ENCODE results near the gene HCFC1R1.

Gene HCFC1R1

GRCh38 chr16:2991566-2992261, 32.0 kb downstream of the HCFC1R1 start:
- DNase-seq = no peak

- DNase-seq = no peak
Measured at GRCh38 chr16:2990891-2991290, 32.9 kb downstream of the HCFC1R1 start.

GRCh38 chr16:2988590-2989099, 35.1 kb downstream of the HCFC1R1 start:
- no peak for DNase-seq

- DNase-seq = no peak
Measured at GRCh38 chr16:2987833-2988232, 35.9 kb downstream of the HCFC1R1 start.

- DNase-seq = no peak
Measured at GRCh38 chr16:2987286-2987685, 36.5 kb downstream of the HCFC1R1 start.

GRCh38 chr16:2986623-2987188, 37.0 kb downstream of the HCFC1R1 start:
- DNase-seq = no peak

GRCh38 chr16:2985893-2986355, 37.8 kb downstream of the HCFC1R1 start:
- DNase-seq = no peak

- DNase-seq = no peak
Measured at GRCh38 chr16:2985462-2985861, 38.3 kb downstream of the HCFC1R1 start.

- DNase-seq = peak; percentile 65
Measured at GRCh38 chr16:2983706-2984136, 40.0 kb downstream of the HCFC1R1 start.

GRCh38 chr16:2982402-2982801, 41.3 kb downstream of the HCFC1R1 start:
- no peak for DNase-seq

GRCh38 chr16:2981899-2982250, 41.9 kb downstream of the HCFC1R1 start:
- no peak for DNase-seq

GRCh38 chr16:2981177-2981898, 42.4 kb downstream of the HCFC1R1 start:
- no peak for DNase-seq

- peak; percentile 79 for DNase-seq
Measured at GRCh38 chr16:2980227-2981176, 43.2 kb downstream of the HCFC1R1 start, which contains the start of gene PKMYT1. Gene PKMYT1 (minus strand): TSS chr16:2980446. CDS start chr16:2979657, 789 bp downstream.

- DNase-seq = no peak
Measured at GRCh38 chr16:2979669-2980226, 44.0 kb downstream of the HCFC1R1 start.

GRCh38 chr16:2977440-2977839, 46.3 kb downstream of the HCFC1R1 start:
- peak; percentile 80 for DNase-seq

- no peak for DNase-seq
Measured at GRCh38 chr16:2976673-2977072, 47.1 kb downstream of the HCFC1R1 start.

GRCh38 chr16:2976201-2976600, 47.5 kb downstream of the HCFC1R1 start:
- no peak for DNase-seq

- DNase-seq = no peak
Measured at GRCh38 chr16:2975161-2975795, 48.5 kb downstream of the HCFC1R1 start.

- DNase-seq = no peak
Measured at GRCh38 chr16:2974319-2975056, 49.3 kb downstream of the HCFC1R1 start.

GRCh38 chr16:2973605-2974318, 50.0 kb downstream of the HCFC1R1 start:
- DNase-seq = no peak

Data from DMS79 treated with DMSO at 0.1 percent for 48 hours (cell line).